HepG2 (cell line): ENCODE measurements around the gene WDR47. TPM values are rescaled to one million over a fixed set of nuclear protein-coding genes. Genes with fewer than 3 reads are reported as not detected.

Experiments
- ATAC-seq: fragments of 200-7000 bp; cut with Tn5 transposase; 3 replicates; pipeline ENCODE4 v1.9.1; 2020; ENCODE audit warnings: mild to moderate bottlenecking, moderate library complexity
- BruUV-seq: library from RNA; stranded (reverse); fragments of 400-500 nt; replicated peaks from 2 replicates; lab custom pipeline; 2021; lab: Mats Ljungman, UMichigan
- CTCF ChIA-PET: fragments of 300-600 bp; formaldehyde crosslinking; extraction: SDS; loops from one replicate; lab custom pipeline; 2021; ENCODE audit warnings: low total read pairs, inconsistent platforms, low intra/inter-chr PET ratio; lab: Yijun Ruan, JAX
- POLR2A ChIA-PET: fragments of 350-600 bp; sonication (Branson Sonifier 250); formaldehyde crosslinking; loops from one replicate; lab custom pipeline; 2020; ENCODE audit warnings: antibody characterized with exemption, inconsistent platforms; lab: Yijun Ruan, JAX
- DNase-seq: peaks from one replicate; pipeline ENCODE4 v3.0.0-alpha.2; 2015; ENCODE audit warnings: low spot score
- FAIRE-seq: peaks from 3 replicates; lab custom pipeline; 2011; peaks lifted over from hg19 to GRCh38; lab: Jason Lieb, UNC
- H2AFZ ChIP-seq: one replicate; pipeline ENCODE4 v1.6.1; 2011; ENCODE audit warnings: low read length, inconsistent platforms
- H3K27ac ChIP-seq: fragments of 300-600 bp; 3 replicates; pipeline ENCODE4 v1.8.0; 2011; ENCODE audit warnings: mixed run types, mild to moderate bottlenecking, mixed read lengths, low read length, inconsistent platforms; ENCODE audit not compliant: insufficient read depth; ENCODE audit errors: extremely low read length
- H3K27me3 ChIP-seq, 2 experiments: fragments of 200-600 bp in 1 of 2; 2 replicates in 1 of 2; 3 replicates in 1 of 2; pipeline versions ENCODE4 v1.6.0 to v1.8.0; 2011; ENCODE audit warnings: low read length in 2 of 2, mild to moderate bottlenecking in 2 of 2, moderate library complexity in 2 of 2, inconsistent platforms in 1 of 2; ENCODE audit not compliant: insufficient read depth in 2 of 2, control insufficient read depth in 1 of 2
- H3K36me3 ChIP-seq, 2 experiments: fragments of 200-600 bp in 1 of 2; replicated peaks in 1 of 2; 2 replicates in 1 of 2; 3 replicates in 1 of 2; pipeline versions ENCODE4 v1.5.1 to v1.8.0; 2011; ENCODE audit warnings: low read length in 2 of 2, inconsistent platforms in 1 of 2; ENCODE audit not compliant: insufficient read depth in 2 of 2, control insufficient read depth in 1 of 2
- H3K4me1 ChIP-seq: 2 replicates; pipeline ENCODE4 v1.5.1; 2012; ENCODE audit warnings: low read length, inconsistent platforms; ENCODE audit not compliant: insufficient read depth
- H3K4me2 ChIP-seq: 2 replicates; pipeline ENCODE4 v1.6.0; 2011; ENCODE audit warnings: low read depth, low read length, inconsistent platforms
- H3K4me3 ChIP-seq, 3 experiments: fragments of 200-600 bp in 1 of 3; sonication (generic), shearing (Covaris generic) in 1 of 3; replicated peaks in 1 of 3; 2 replicates each; pipeline ENCODE4 v1.5.1; 2011 to 2016; ENCODE audit warnings: low read length in 3 of 3, inconsistent platforms in 2 of 3, low read depth in 2 of 3, mild to moderate bottlenecking in 2 of 3, control low read depth in 1 of 3, mixed read lengths in 1 of 3; ENCODE audit not compliant: insufficient read depth in 1 of 3
- H3K79me2 ChIP-seq: one replicate; pipeline ENCODE4 v1.6.1; 2011; ENCODE audit warnings: low read length, inconsistent platforms; ENCODE audit not compliant: insufficient read depth
- H3K9ac ChIP-seq: 2 replicates; pipeline ENCODE4 v1.6.0; 2011; ENCODE audit warnings: mild to moderate bottlenecking, low read depth, low read length, inconsistent platforms; ENCODE audit not compliant: insufficient read depth
- H3K9me3 ChIP-seq: 2 replicates; pipeline ENCODE4 v1.5.1; 2012; ENCODE audit warnings: mild to moderate bottlenecking, low read length
- H4K20me1 ChIP-seq: 2 replicates; pipeline ENCODE4 v1.6.0; 2011; ENCODE audit warnings: inconsistent platforms, mild to moderate bottlenecking, low read length, moderate library complexity; ENCODE audit not compliant: insufficient read depth
- BCL3 ChIP-seq: sonication (generic); formaldehyde crosslinking; IDR thresholded peaks from 2 replicates; pipeline ENCODE4 v1.5.1; 2020; ENCODE audit warnings: mild to moderate bottlenecking, missing genetic modification reagents, moderate library complexity
- E2F2 ChIP-seq: sonication (generic); formaldehyde crosslinking; IDR thresholded peaks from 2 replicates; pipeline ENCODE4 v1.4.0; 2020; ENCODE audit warnings: missing genetic modification reagents, borderline replicate concordance
- HMG20B ChIP-seq: conservative IDR thresholded peaks from 2 replicates; pipeline ENCODE4 v1.6.1; 2016; ENCODE audit warnings: missing genetic modification reagents, missing compliant biosample characterization
- KDM1A ChIP-seq: IDR thresholded peaks from 2 replicates; pipeline ENCODE4 v1.6.1; 2016; ENCODE audit warnings: missing compliant biosample characterization
- RELA ChIP-seq: sonication (generic); formaldehyde crosslinking; IDR thresholded peaks from 2 replicates; pipeline ENCODE4 v1.4.0; 2020; ENCODE audit warnings: missing genetic modification reagents
- RNF2 ChIP-seq: fragments of 450-650 bp; conservative IDR thresholded peaks from 2 replicates; pipeline ENCODE4 v1.6.1; 2016; ENCODE audit warnings: low read depth
- ZBTB1 ChIP-seq: sonication (generic); formaldehyde crosslinking; IDR thresholded peaks from 2 replicates; pipeline ENCODE4 v1.4.0; 2020; ENCODE audit warnings: missing genetic modification reagents, borderline replicate concordance
- ZNF260 ChIP-seq: sonication (generic); formaldehyde crosslinking; IDR thresholded peaks from 2 replicates; pipeline ENCODE4 v1.4.0; 2020; ENCODE audit warnings: missing genetic modification reagents, low read depth, mild to moderate bottlenecking, borderline replicate concordance
- ZNF496 ChIP-seq: sonication (generic); formaldehyde crosslinking; IDR thresholded peaks from 2 replicates; pipeline ENCODE4 v1.8.1; 2023; ENCODE audit warnings: mild to moderate bottlenecking, moderate library complexity, missing genetic modification reagents; ENCODE audit not compliant: insufficient replicate concordance
- ZNF501 ChIP-seq: sonication (generic); formaldehyde crosslinking; IDR thresholded peaks from 2 replicates; pipeline ENCODE4 v1.5.1; 2020; ENCODE audit warnings: mild to moderate bottlenecking, moderate library complexity, missing genetic modification reagents
- ZNF543 ChIP-seq: sonication (generic); formaldehyde crosslinking; IDR thresholded peaks from 2 replicates; pipeline ENCODE4 v1.4.0; 2020; ENCODE audit warnings: mild to moderate bottlenecking, missing genetic modification reagents
- WGBS: methylation state at CpG from one replicate; pipeline ENCODE4 v1.1.6; 2017; ENCODE audit warnings: low lambda C conversion rate; 5-methylcytosine and 5-hydroxymethylcytosine counted together
- in situ Hi-C: cut with HindIII; loops from 2 replicates; pipeline ENCODE4 v1.10.0; 2017; ENCODE audit warnings: low pct_unique_long_range_greater_than_20kb; ENCODE audit not compliant: extremely low pct_ligation_motif_present
- intact Hi-C: fragments of 100-400 bp; cut with micrococcal nuclease; formaldehyde crosslinking; loops from one replicate; pipeline ENCODE4 v1.10.0; 2022; ENCODE audit not compliant: unreplicated experiment
- polyA plus RNA-seq, 8 experiments: library from polyadenylated mRNA; depleted of rRNA in 3 of 8; stranded (reverse) in 7 of 8; unstranded in 1 of 8; fragments of >200 nt; fragmentation: Illumina TruSeq in 4 of 8; extraction: Trizol in 4 of 8; gene quantifications; 2 replicates each; pipeline versions ENCODE4 v1.2.1 to v1.2.3, GENCODE V29; 2011 to 2016; ENCODE audit warnings: low read depth in 4 of 8, missing spikeins in 1 of 8, mixed read lengths in 1 of 8; ENCODE audit not compliant: insufficient read depth in 1 of 8
- total RNA-seq, 5 experiments: library from RNA; depleted of rRNA; stranded (reverse); fragments of >200 nt; fragmentation: Illumina TruSeq; extraction: Trizol; gene quantifications; 2 replicates each; pipeline ENCODE4 v1.2.3, GENCODE V29; 2016; ENCODE audit warnings: low read depth in 1 of 5
- TF ChIP-seq, protein P1 (sequence below): sonication (generic); formaldehyde crosslinking; IDR thresholded peaks from 2 replicates; pipeline ENCODE4 v1.4.0; 2020; ENCODE audit warnings: missing genetic modification reagents, borderline replicate concordance
- TF ChIP-seq, protein P2 (sequence below): IDR thresholded peaks from 2 replicates; pipeline ENCODE4 v1.6.1; 2016; ENCODE audit warnings: mild to moderate bottlenecking

WDR47 gene
- total and polyA plus RNA-seq, 2 of the 13 experiments (the other 11 are each of a cell fraction or from before 2014, with no cell fraction given): 4.3 to 5.9 TPM

- WGBS: 97% methylated on average over 3 of the region's 4 CpGs
- in situ Hi-C loops: no loop called here
- BruUV-seq: no TSS peak
- no peaks in the 10 kb centered on the region for H3K9me3 ChIP-seq
- H3K4me3 ChIP-seq: no peak overlapping the region
- TF ChIP-seq RNF2 (no peak), ZNF496 (CRISPR knock-in tag) (no peak), ZNF501 (CRISPR knock-in tag) (no peak), RELA (CRISPR knock-in tag) (no peak), E2F2 (CRISPR knock-in tag) (no peak), ZNF543 (CRISPR knock-in tag) (no peak), ZNF260 (CRISPR knock-in tag) (no peak), ZBTB1 (CRISPR knock-in tag) (no peak), BCL3 (CRISPR knock-in tag) (no peak), HMG20B (no peak), KDM1A (CRISPR knock-in tag) (no peak)
- TF ChIP-seq, protein P1, sequence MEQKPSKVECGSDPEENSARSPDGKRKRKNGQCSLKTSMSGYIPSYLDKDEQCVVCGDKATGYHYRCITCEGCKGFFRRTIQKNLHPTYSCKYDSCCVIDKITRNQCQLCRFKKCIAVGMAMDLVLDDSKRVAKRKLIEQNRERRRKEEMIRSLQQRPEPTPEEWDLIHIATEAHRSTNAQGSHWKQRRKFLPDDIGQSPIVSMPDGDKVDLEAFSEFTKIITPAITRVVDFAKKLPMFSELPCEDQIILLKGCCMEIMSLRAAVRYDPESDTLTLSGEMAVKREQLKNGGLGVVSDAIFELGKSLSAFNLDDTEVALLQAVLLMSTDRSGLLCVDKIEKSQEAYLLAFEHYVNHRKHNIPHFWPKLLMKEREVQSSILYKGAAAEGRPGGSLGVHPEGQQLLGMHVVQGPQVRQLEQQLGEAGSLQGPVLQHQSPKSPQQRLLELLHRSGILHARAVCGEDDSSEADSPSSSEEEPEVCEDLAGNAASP (CRISPR knock-in tag): no peak
- TF ChIP-seq, protein P2, sequence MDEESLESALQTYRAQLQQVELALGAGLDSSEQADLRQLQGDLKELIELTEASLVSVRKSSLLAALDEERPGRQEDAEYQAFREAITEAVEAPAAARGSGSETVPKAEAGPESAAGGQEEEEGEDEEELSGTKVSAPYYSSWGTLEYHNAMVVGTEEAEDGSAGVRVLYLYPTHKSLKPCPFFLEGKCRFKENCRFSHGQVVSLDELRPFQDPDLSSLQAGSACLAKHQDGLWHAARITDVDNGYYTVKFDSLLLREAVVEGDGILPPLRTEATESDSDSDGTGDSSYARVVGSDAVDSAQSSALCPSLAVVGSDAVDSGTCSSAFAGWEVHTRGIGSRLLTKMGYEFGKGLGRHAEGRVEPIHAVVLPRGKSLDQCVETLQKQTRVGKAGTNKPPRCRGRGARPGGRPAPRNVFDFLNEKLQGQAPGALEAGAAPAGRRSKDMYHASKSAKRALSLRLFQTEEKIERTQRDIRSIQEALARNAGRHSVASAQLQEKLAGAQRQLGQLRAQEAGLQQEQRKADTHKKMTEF (CRISPR knock-in tag): no peak
- FAIRE-seq: no peak
- no peaks in the 10 kb centered on the region for H4K20me1 ChIP-seq
- no peak for ATAC-seq
- H3K79me2 ChIP-seq: no peaks in the 10 kb centered on the region
- H3K4me2 ChIP-seq: no peak overlapping the region
- no peak overlapping the region for H3K27ac ChIP-seq
- H3K4me1 ChIP-seq: peaks cover 9% of the 10 kb centered on the region; the same call in 1 of the 2 replicates
- intact Hi-C loops: no loop called here
- no peak overlapping the region for H2AFZ ChIP-seq
- DNase-seq: no peak
- no peaks in the 10 kb centered on the region for H3K27me3 ChIP-seq
- H3K36me3 ChIP-seq: peaks cover 0 to 16% of the 10 kb centered on the region in 2 experiments; a peak in 2 of 5 replicates
- H3K9ac ChIP-seq: no peak overlapping the region
- ChIA-PET CTCF (no interaction called here), POLR2A (interaction anchor here (0.8 to 1.3 kb wide), 3 partner anchors 8 to 19 kb away, joined by 3 read pairs; partner anchors contain the start of genes TAF13 and WDR47)
Measured at GRCh38 chr1:109061183-109061582, 19.3 kb upstream of the WDR47 start.
